ENCODE data around the gene APBA1.

Gene APBA1

DNA sequence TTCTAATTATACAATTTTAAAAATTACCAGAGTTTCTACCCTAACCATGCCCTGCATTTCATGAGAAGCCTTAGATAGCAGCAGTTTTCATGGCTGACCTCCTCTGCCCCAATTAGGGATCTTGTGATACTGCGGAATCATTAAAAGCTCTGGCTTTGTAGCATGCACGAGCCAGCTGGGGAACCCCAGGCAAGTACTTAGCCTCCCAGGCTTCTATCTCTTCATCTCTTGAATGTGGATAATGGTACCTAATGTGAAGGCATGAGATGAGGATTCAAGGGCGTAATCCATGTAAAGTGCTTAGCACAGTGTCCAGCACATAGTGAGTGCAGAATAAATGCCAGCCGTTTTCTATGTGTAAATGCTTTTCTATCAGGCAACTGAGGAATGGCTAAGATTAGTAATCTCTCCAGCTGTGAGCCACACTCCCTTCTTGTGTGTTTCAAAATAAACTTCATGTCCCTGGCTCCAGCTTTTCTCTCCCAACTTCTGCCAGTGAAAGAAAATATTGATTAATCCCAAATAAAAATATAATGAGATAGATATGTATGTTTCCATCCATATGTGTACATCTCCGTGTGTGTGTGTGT lies 88.4 kb downstream of the APBA1 start:
- Histone ChIP-seq H3K36me3 (ENCODE audit: insufficient read depth, low read depth, low read length) (no peaks in the 10 kb centered on the region), H3K9ac (ENCODE audit: low read depth, low read length) (no peak overlapping the region), H3K27ac (ENCODE audit: low read length) (no peak overlapping the region), H3K9me3 (ENCODE audit: insufficient read depth, low read depth, low read length) (no peaks in the 10 kb centered on the region), H3K4me1 (ENCODE audit: insufficient read depth, low read length) (no peaks in the 10 kb centered on the region), H3K27me3 (ENCODE audit: insufficient read depth, low read length) (peaks cover 87% of the 10 kb centered on the region), H3K4me3 (ENCODE audit: low read length) (no peak overlapping the region)

DNA sequence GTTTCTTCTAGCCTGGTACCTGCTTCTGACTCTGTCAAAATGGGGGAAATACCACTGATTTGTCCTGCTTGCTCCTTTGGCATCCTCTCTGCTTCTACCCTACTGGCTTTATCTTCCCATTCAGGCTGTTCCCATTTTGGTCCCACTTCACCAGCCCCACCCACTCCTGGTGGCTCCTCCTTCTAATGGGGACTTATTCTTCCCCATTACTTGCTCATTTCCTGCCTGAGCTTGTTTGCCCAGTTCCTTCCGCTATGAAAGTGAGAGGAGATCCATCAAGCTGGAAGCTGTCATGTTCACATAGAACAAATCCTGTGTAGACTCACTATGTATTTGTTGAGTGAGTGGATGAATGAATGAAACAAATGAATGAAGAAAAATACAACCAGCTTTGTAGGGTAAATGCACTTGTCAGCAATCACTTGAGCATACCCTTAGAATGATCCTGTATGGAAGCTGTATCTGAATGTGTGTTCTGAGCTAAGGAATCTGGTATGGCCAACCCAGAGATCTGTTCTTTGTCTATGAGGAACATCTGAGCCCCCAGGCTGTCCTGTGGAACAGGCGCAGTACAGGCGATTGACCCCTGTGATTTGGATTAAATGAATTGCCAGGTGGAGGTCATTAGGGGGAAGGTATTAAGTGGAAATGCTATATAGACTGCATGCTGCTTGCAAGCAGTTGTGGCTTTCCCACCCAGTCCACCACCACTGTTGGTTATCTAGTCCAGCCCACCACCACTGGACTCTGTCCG lies 89.5 kb downstream of the APBA1 start:
- H3K36me3 ChIP-seq (ENCODE audit: insufficient read depth, low read depth, low read length) = no peaks in the 10 kb centered on the region
- H3K4me1 ChIP-seq (ENCODE audit: insufficient read depth, low read length) = no peaks in the 10 kb centered on the region
- H3K9me3 ChIP-seq (ENCODE audit: insufficient read depth, low read depth, low read length) = no peaks in the 10 kb centered on the region
- H3K4me3 ChIP-seq (ENCODE audit: low read length) = no peak overlapping the region
- H3K27ac ChIP-seq (ENCODE audit: low read length) = no peak overlapping the region
- no peak overlapping the region for H3K9ac ChIP-seq (ENCODE audit: low read depth, low read length)
- peaks cover 97% of the 10 kb centered on the region for H3K27me3 ChIP-seq (ENCODE audit: insufficient read depth, low read length)

DNA sequence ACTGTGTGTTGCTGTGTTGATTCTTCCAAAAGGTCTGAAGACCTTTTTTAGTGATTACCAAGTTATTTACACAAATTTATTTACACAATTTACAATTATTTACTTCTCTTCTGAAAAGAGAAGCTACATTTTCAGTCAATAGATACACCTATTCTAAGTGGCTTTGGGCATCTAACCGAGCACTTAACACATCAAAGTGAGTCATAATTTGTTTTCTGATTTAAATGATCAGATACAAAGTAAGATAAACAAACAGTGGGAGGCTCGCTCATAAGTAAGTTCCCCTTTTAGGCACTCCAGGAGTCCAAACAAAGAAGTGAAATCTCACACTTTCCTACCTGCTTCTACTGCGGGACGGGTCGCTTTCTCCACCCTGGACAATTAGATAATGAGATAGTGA lies 90.2 kb downstream of the APBA1 start:
- Histone ChIP-seq H3K4me3 (ENCODE audit: low read length) (no peak overlapping the region), H3K27me3 (ENCODE audit: insufficient read depth, low read length) (peaks cover 93% of the 10 kb centered on the region), H3K27ac (ENCODE audit: low read length) (no peak overlapping the region), H3K36me3 (ENCODE audit: insufficient read depth, low read depth, low read length) (no peaks in the 10 kb centered on the region), H3K9ac (ENCODE audit: low read depth, low read length) (no peak overlapping the region), H3K9me3 (ENCODE audit: insufficient read depth, low read depth, low read length) (no peaks in the 10 kb centered on the region), H3K4me1 (ENCODE audit: insufficient read depth, low read length) (no peaks in the 10 kb centered on the region)

GRCh38 chr9:69580582-69581214 lies 91.5 kb downstream of the APBA1 start:
- Histone ChIP-seq H3K36me3 (ENCODE audit: insufficient read depth, low read depth, low read length) (no peaks in the 10 kb centered on the region), H3K27ac (ENCODE audit: low read length) (no peak overlapping the region), H3K27me3 (ENCODE audit: insufficient read depth, low read length) (peaks cover 80% of the 10 kb centered on the region), H3K4me3 (ENCODE audit: low read length) (no peak overlapping the region), H3K4me1 (ENCODE audit: insufficient read depth, low read length) (no peaks in the 10 kb centered on the region), H3K9me3 (ENCODE audit: insufficient read depth, low read depth, low read length) (no peaks in the 10 kb centered on the region), H3K9ac (ENCODE audit: low read depth, low read length) (no peak overlapping the region)

GRCh38 chr9:69579760-69580581 lies 92.2 kb downstream of the APBA1 start:
- Histone ChIP-seq H3K36me3 (ENCODE audit: insufficient read depth, low read depth, low read length) (no peaks in the 10 kb centered on the region), H3K27ac (ENCODE audit: low read length) (no peak overlapping the region), H3K4me1 (ENCODE audit: insufficient read depth, low read length) (no peaks in the 10 kb centered on the region), H3K9me3 (ENCODE audit: insufficient read depth, low read depth, low read length) (no peaks in the 10 kb centered on the region), H3K9ac (ENCODE audit: low read depth, low read length) (no peak overlapping the region), H3K27me3 (ENCODE audit: insufficient read depth, low read length) (peaks cover 73% of the 10 kb centered on the region), H3K4me3 (ENCODE audit: low read length) (no peak overlapping the region)

DNA sequence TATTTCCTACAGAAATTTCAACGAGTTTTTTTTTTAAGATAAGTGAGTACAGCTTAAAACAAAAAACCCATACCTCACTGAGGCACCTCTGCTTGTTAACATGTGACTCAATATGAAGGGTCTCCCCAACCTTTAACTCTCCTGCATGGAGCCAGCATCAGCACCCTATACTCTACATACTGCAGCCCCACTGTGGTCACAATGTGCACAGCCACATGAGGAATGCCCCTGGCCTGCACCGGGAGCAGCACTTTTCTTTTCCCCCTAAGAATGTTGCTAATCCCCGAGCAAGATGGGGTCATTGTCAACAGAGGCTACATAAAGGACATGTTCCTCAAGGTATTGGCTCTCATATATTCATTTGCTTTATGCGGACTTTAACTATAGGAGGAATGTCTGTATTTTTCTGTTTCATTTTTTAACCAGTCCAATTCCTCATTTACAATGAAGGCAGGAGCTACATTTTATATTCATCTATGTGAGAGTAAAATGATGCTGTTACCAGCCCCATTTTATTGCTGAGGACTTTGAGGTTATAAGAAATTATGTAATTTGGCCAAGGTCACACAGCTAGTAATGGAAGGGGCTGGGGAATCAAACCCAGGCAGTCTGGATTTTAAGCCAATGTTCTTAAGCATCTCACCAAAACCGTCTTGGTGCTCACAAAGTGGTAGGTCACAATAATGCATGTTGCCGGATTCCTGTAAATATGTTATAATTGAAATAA lies 93.0 kb downstream of the APBA1 start:
- peaks cover 65% of the 10 kb centered on the region for H3K27me3 ChIP-seq (ENCODE audit: insufficient read depth, low read length)
- no peaks in the 10 kb centered on the region for H3K36me3 ChIP-seq (ENCODE audit: insufficient read depth, low read depth, low read length)
- H3K4me3 ChIP-seq (ENCODE audit: low read length) = no peak overlapping the region
- H3K9ac ChIP-seq (ENCODE audit: low read depth, low read length) = no peak overlapping the region
- no peaks in the 10 kb centered on the region for H3K4me1 ChIP-seq (ENCODE audit: insufficient read depth, low read length)
- H3K9me3 ChIP-seq (ENCODE audit: insufficient read depth, low read depth, low read length) = no peaks in the 10 kb centered on the region
- H3K27ac ChIP-seq (ENCODE audit: low read length) = no peak overlapping the region

- no peaks in the 10 kb centered on the region for H3K4me1 ChIP-seq (ENCODE audit: insufficient read depth, low read length)
- H3K36me3 ChIP-seq (ENCODE audit: insufficient read depth, low read depth, low read length) = no peaks in the 10 kb centered on the region
- no peaks in the 10 kb centered on the region for H3K9me3 ChIP-seq (ENCODE audit: insufficient read depth, low read depth, low read length)
- no peak overlapping the region for H3K27ac ChIP-seq (ENCODE audit: low read length)
- no peak overlapping the region for H3K4me3 ChIP-seq (ENCODE audit: low read length)
- H3K27me3 ChIP-seq (ENCODE audit: insufficient read depth, low read length) = peaks cover 54% of the 10 kb centered on the region
- H3K9ac ChIP-seq (ENCODE audit: low read depth, low read length) = no peak overlapping the region
Observed at GRCh38 chr9:69578026-69578425, 94.1 kb downstream of the APBA1 start.

DNA sequence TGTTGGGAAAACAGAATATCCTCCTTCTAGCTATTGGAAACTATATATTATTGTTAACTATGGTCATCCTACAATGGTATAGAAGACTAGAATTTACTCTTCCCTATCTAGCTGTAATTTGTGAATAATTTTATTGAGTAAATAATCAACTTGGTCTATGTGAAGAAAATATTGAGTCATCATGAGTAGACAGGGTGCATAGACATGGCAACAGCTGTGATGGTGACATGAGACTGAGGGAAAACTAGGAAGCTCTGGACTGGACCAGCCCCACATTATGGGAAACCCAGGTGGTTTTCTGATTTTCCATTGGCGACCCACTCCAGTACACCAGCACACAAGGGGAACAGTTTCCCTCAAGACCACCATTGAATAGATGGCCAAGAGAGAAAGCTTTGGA lies 95.0 kb downstream of the APBA1 start:
- Histone ChIP-seq H3K9me3 (ENCODE audit: insufficient read depth, low read depth, low read length) (no peaks in the 10 kb centered on the region), H3K4me3 (ENCODE audit: low read length) (no peak overlapping the region), H3K27me3 (ENCODE audit: insufficient read depth, low read length) (peaks cover 45% of the 10 kb centered on the region), H3K36me3 (ENCODE audit: insufficient read depth, low read depth, low read length) (no peaks in the 10 kb centered on the region), H3K27ac (ENCODE audit: low read length) (no peak overlapping the region), H3K9ac (ENCODE audit: low read depth, low read length) (no peak overlapping the region), H3K4me1 (ENCODE audit: insufficient read depth, low read length) (no peaks in the 10 kb centered on the region)

- no peak overlapping the region for H3K27ac ChIP-seq (ENCODE audit: low read length)
- no peak overlapping the region for H3K9ac ChIP-seq (ENCODE audit: low read depth, low read length)
- no peaks in the 10 kb centered on the region for H3K4me1 ChIP-seq (ENCODE audit: insufficient read depth, low read length)
- H3K9me3 ChIP-seq (ENCODE audit: insufficient read depth, low read depth, low read length) = no peaks in the 10 kb centered on the region
- H3K27me3 ChIP-seq (ENCODE audit: insufficient read depth, low read length) = peaks cover 14% of the 10 kb centered on the region; the same call in 1 of the 2 replicates
- H3K4me3 ChIP-seq (ENCODE audit: low read length) = no peak overlapping the region
- no peaks in the 10 kb centered on the region for H3K36me3 ChIP-seq (ENCODE audit: insufficient read depth, low read depth, low read length)
Observed at GRCh38 chr9:69574057-69574456, 98.1 kb downstream of the APBA1 start.

DNA sequence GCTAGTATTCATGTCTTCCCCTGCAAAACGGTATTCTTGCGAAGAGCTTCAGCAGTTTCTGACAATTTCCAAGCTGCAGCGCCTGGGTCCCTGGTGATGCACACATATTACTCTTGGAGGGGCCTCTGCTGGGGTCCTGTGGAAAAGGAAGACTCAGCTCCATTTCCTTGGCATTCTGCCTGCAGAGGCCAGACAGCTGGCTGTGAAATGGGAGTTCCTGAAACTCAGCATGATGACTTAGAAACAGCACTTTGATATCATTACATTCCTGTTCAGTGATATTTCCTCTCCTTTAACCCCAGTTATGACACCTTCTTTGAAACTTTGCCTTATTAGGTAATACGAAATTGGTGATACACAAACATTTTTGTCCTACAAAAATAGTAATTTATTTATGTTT lies 98.5 kb downstream of the APBA1 start:
- Histone ChIP-seq H3K4me1 (ENCODE audit: insufficient read depth, low read length) (no peaks in the 10 kb centered on the region), H3K9ac (ENCODE audit: low read depth, low read length) (no peak overlapping the region), H3K36me3 (ENCODE audit: insufficient read depth, low read depth, low read length) (no peaks in the 10 kb centered on the region), H3K4me3 (ENCODE audit: low read length) (no peak overlapping the region), H3K9me3 (ENCODE audit: insufficient read depth, low read depth, low read length) (no peaks in the 10 kb centered on the region), H3K27me3 (ENCODE audit: insufficient read depth, low read length) (peaks cover 10% of the 10 kb centered on the region; the same call in 1 of the 2 replicates), H3K27ac (ENCODE audit: low read length) (no peak overlapping the region)

- no peaks in the 10 kb centered on the region for H3K9me3 ChIP-seq (ENCODE audit: insufficient read depth, low read depth, low read length)
- no peaks in the 10 kb centered on the region; the same call in 1 of the 2 replicates for H3K27me3 ChIP-seq (ENCODE audit: insufficient read depth, low read length)
- H3K9ac ChIP-seq (ENCODE audit: low read depth, low read length) = no peak overlapping the region
- H3K4me1 ChIP-seq (ENCODE audit: insufficient read depth, low read length) = no peaks in the 10 kb centered on the region
- no peak overlapping the region for H3K4me3 ChIP-seq (ENCODE audit: low read length)
- no peak overlapping the region for H3K27ac ChIP-seq (ENCODE audit: low read length)
- H3K36me3 ChIP-seq (ENCODE audit: insufficient read depth, low read depth, low read length) = no peaks in the 10 kb centered on the region
Observed at GRCh38 chr9:69572611-69573010, 99.6 kb downstream of the APBA1 start.
